ENCODE data around the gene POLG2.

- no peak for TF ChIP-seq CTCF (IDR thresholded peaks at IDR 0.05)
- TF ChIP-seq POLR2A (IDR thresholded peaks at IDR 0.05): no peak
- no peak for TF ChIP-seq POLR2AphosphoS5 (IDR thresholded peaks at IDR 0.05)
These were observed 53.6 kb downstream of the POLG2 start for GRCh38 chr17:64443086-64443760.
